Endothelial cell of hepatic sinusoid (primary cell): Measurements from ENCODE around the gene PLD3.

Experiments
- in situ Hi-C: cut with HindIII; loops from 2 replicates; pipeline ENCODE4 v1.10.0; 2017; ENCODE audit warnings: low sequenced_read_pairs

Gene PLD3

DNA sequence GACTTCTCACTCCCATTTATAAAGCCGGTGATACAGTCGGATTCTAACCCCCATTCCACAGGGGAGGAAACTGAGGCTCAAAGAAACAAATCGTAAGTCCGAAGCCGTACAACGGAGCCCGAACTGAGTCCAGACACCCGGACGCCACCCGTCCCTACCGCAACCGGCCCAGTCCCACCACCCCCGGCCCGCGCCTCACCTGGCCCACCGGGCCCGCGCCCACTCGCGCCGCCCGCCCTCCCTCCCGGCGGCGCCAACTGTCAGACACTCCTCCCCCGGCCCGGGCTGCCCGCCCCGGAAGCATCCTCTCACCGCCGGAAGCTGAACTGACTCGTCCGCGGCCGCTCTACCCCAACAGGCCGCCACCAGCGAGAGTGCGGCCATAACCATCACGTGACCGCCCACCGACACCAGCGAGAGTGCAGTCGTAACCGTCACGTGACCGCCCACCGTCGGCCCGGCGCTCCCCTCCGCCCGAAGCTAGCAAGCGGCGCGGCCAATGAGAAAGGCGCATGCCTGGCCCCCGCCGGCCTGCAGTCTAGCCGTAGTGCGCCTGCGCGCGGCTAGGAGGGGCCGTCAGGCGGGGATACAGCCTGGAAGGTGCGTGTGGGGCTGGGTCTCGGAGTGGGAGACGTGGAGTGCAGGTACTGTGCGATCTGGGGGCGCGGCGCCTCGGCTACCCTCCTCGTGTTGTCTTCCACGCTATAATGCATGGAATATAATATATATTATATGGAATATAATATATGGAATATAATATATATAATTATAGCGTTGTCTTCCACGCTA, at the start of gene PLD3, which contains the start of gene C19orf47:
TSS of gene PLD3 (plus strand) at position 571 of the 789 bp plus-strand sequence. CDS start 17,789 bp downstream, outside the sequence.
TSS of gene C19orf47 (minus strand) at position 273 of the 789 bp plus-strand sequence. CDS start 6,540 bp downstream, outside the sequence.
- in situ Hi-C loops: no loop called here

GRCh38 chr19:40300668-40301067, 47.8 kb upstream of the PLD3 start:
- in situ Hi-C loops: loop anchor here (5.0 kb wide), 1 partner anchor 52 kb away; no protein-coding TSS in a partner anchor

- in situ Hi-C loops: loop anchor here (5.0 kb wide), 1 partner anchor 50 kb away; no protein-coding TSS in a partner anchor
Observed at GRCh38 chr19:40302224-40303011, 46.1 kb upstream of the PLD3 start.

- in situ Hi-C loops: loop anchor here (5.0 kb wide), 1 partner anchor 49 kb away; no protein-coding TSS in a partner anchor
Observed at GRCh38 chr19:40303765-40304164, 44.7 kb upstream of the PLD3 start.

DNA sequence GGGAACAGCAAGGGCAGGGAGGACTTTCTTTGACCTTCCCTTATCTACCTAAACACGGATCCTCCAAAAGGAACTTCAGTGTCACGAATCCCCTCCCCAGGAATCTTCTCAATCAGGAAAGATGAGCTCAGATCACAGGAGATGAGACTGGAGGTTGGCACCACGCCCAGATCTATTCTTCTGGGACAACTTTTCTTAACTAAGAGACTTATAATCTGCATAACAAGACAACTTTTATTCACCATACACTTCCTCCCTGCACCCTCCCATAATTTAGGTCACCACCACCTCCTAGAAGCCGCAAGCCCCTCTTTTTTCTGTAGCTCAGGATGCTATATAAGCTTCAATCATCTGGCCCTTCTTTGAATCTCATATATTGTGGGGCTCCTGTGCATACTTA, 44.2 kb upstream of the PLD3 start:
- in situ Hi-C loops: loop anchor here (5.0 kb wide), 1 partner anchor 48 kb away; no protein-coding TSS in a partner anchor

GRCh38 chr19:40305403-40305802, 43.1 kb upstream of the PLD3 start:
- in situ Hi-C loops: no loop called here

DNA sequence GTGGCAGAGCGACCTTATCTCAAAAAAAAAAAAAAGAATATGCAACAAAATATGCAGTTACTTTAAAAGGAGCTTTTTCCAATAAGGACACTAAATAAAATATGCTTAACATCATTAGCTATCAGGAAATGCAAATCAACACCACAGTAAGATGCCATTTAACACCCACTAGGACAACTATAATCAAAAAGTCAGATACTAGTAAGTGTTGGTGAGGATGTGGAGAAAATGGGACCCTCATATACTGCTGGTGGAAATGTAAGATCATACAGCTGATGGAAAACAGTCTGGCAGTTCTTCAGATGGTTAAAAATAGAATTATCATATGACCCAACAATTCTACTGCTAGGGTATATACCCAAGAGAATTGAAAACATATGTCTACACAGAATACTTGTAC, 38.8 kb upstream of the PLD3 start:
- in situ Hi-C loops: no loop called here

- in situ Hi-C loops: no loop called here
Observed at GRCh38 chr19:40312533-40312932, 36.0 kb upstream of the PLD3 start.

- in situ Hi-C loops: no loop called here
Observed at GRCh38 chr19:40313229-40313983, 35.1 kb upstream of the PLD3 start.

- in situ Hi-C loops: no loop called here
Observed at GRCh38 chr19:40314656-40315055, 33.8 kb upstream of the PLD3 start.

DNA sequence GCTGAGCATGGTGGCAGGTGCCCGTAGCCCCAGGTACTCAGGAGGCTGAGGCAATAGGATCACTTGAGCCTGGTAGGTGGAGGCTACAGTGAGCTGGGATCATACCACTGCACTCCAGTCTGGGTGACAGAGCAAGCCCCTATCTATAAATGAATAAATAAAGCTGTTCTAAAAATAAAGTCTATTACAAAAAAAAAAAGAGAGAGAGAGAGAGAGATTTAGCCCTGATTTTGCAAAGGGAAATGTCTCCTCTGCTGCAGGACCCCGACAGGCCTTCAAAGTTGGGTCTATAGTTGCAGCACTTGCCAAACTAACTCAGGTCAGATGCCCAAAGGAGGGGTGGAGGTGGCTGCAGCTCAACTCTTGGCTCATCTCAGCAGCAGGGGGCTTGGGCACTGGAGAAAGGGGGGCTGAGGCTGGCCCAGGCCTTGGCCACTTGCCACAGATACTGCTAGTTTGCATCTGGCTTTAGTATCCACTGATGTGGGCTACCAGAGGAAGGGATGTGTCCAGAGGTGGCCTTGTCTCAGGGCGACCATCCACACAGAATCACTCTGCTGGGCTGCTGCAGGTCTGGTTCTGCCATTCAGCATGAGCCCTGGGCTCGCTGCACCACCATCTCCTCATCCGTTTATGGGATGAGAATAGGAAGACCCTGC, 32.6 kb upstream of the PLD3 start:
- in situ Hi-C loops: no loop called here

DNA sequence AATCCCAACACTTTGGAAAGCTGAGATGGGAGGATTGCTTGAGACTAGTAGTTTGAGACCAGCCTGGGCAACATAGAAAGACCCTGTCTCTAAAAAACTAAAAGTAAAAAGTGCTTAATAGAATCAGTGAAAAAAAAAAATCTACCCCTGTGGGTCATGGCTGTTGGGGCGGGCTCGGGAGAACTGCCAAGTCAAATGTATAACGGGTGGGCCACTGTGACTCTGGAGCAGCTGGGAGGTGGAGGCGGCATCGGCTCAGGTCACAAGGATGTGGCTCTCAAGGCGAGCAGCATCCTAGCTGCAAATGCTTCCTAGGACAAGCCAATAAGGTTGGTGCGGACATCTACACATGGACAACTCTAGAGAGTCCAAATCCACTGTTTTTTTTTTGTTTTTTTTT, 31.2 kb upstream of the PLD3 start:
- in situ Hi-C loops: no loop called here

- in situ Hi-C loops: no loop called here
Observed at GRCh38 chr19:40320558-40320935, 27.9 kb upstream of the PLD3 start.

DNA sequence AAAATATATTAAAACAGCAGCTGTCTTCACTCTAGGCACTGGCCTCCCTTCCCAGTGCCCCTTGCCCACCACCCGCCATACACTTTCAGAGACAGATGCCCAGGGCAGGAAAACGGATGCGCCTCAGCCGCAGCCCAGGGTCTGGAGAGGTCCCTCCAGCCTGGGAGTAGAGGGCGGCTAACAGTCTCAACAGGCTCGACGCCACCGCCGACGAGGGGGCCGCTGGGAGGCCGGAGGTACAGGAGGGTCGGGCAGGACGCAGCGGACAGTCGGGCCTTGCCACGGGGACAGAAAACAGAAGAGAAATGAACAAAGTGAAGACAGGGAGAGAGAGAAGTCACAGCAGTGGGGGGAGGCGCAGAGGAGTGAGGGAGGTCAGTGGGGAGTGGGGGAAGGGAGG, 27.4 kb upstream of the PLD3 start:
- in situ Hi-C loops: no loop called here

DNA sequence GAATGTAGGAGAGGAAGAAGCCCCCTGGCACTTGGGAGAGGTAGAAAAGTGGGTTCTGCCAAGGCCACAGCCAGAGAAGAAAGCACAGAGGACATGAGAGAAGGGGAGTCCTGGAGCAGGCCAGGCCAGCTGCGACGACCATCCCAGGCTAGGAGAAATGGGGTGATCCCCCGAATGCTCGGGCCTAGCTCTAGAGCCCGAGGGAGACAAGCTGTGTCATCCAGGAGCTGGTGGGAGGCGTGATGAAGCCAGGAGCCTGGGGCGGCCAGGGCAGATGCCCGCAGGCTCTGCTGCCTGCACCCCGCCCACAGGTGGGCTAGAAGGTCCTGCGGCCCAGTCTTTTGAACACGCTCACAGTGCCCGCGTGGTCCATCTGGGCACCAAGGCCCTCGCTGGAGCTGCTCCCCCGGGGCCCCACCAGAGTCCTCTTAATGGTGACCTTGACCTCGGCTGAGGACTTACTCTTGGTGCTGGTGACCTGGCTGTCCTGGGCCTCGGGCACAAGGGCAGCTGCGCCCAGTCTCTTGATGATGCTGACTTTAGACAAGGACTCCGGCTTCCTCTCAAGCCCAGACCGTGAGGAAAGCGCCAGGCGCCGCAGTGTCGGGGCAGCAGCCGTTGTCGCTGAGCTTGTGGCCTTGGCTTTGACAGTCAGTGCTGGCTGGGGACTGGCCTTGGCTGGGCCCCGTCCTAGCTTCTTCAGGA, 26.8 kb upstream of the PLD3 start:
- in situ Hi-C loops: no loop called here

GRCh38 chr19:40322271-40322610, 26.3 kb upstream of the PLD3 start:
- in situ Hi-C loops: no loop called here

GRCh38 chr19:40322951-40323615, 25.4 kb upstream of the PLD3 start:
- in situ Hi-C loops: no loop called here

GRCh38 chr19:40323705-40324104, 24.8 kb upstream of the PLD3 start:
- in situ Hi-C loops: no loop called here

- in situ Hi-C loops: no loop called here
Observed at GRCh38 chr19:40326201-40326600, 22.3 kb upstream of the PLD3 start.
